PFSK-1 (cell line): ENCODE measurements around the gene PSMB7.

Source experiments
- FOXP2 ChIP-seq: optimal IDR thresholded peaks from 2 replicates; pipeline ENCODE3; 2011; ENCODE audit warnings: borderline replicate concordance, control low read depth, inconsistent platforms; ENCODE audit not compliant: insufficient read depth; ENCODE audit errors: extremely low read length, extremely low read depth
- POLR2AphosphoS5 ChIP-seq: IDR thresholded peaks from 2 replicates; pipeline ENCODE4 v1.6.1; 2012; ENCODE audit warnings: low read depth, mild to moderate bottlenecking, control low read depth, low read length, moderate library complexity
- SIN3A ChIP-seq: IDR thresholded peaks from 2 replicates; pipeline ENCODE4 v1.6.1; 2012; ENCODE audit warnings: mild to moderate bottlenecking, low read length, moderate library complexity, borderline replicate concordance; ENCODE audit not compliant: insufficient read depth
- TAF1 ChIP-seq: IDR thresholded peaks from 2 replicates; pipeline ENCODE4 v1.6.1; 2012; ENCODE audit warnings: low read length, control low read depth, borderline replicate concordance; ENCODE audit not compliant: insufficient read depth
- TF ChIP-seq, protein P1 (sequence below), 2 experiments: IDR thresholded peaks; 2 replicates each; pipeline versions ENCODE4 v1.6.1 to v1.8.0; 2011 to 2012; ENCODE audit warnings: low read depth in 2 of 2, low read length in 2 of 2, control low read depth in 1 of 2, inconsistent platforms in 1 of 2, mild to moderate bottlenecking in 1 of 2, moderate library complexity in 1 of 2; ENCODE audit not compliant: insufficient read depth in 1 of 2

Gene PSMB7

DNA sequence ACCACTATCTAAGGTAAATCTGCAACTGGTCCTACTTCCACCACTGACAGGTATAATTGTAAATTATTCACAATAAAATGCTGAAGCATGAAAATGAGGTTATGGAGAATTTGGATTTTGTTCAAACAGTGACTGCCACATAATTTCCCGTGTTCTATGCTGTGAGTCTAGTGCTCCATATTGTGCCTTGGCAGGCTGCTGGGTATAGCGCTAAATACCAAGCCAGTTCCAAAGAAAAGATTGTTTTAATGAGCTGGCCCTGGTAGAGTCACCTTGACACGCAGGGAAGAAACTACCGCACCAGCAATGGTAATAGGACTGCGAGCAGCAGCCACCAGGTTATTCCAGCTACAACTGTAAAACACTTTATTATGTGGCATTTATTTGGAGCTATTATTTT is 30.4 kb downstream of the PSMB7 start:
- TF ChIP-seq, protein P1, sequence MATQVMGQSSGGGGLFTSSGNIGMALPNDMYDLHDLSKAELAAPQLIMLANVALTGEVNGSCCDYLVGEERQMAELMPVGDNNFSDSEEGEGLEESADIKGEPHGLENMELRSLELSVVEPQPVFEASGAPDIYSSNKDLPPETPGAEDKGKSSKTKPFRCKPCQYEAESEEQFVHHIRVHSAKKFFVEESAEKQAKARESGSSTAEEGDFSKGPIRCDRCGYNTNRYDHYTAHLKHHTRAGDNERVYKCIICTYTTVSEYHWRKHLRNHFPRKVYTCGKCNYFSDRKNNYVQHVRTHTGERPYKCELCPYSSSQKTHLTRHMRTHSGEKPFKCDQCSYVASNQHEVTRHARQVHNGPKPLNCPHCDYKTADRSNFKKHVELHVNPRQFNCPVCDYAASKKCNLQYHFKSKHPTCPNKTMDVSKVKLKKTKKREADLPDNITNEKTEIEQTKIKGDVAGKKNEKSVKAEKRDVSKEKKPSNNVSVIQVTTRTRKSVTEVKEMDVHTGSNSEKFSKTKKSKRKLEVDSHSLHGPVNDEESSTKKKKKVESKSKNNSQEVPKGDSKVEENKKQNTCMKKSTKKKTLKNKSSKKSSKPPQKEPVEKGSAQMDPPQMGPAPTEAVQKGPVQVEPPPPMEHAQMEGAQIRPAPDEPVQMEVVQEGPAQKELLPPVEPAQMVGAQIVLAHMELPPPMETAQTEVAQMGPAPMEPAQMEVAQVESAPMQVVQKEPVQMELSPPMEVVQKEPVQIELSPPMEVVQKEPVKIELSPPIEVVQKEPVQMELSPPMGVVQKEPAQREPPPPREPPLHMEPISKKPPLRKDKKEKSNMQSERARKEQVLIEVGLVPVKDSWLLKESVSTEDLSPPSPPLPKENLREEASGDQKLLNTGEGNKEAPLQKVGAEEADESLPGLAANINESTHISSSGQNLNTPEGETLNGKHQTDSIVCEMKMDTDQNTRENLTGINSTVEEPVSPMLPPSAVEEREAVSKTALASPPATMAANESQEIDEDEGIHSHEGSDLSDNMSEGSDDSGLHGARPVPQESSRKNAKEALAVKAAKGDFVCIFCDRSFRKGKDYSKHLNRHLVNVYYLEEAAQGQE (IDR thresholded peaks at IDR 0.05; ENCODE audit: insufficient read depth in 1 of 2, low read depth in 2 of 2, low read length in 2 of 2) = no peak
- TF ChIP-seq POLR2AphosphoS5 (no peak), SIN3A (no peak), FOXP2 (no peak), TAF1 (no peak)

DNA sequence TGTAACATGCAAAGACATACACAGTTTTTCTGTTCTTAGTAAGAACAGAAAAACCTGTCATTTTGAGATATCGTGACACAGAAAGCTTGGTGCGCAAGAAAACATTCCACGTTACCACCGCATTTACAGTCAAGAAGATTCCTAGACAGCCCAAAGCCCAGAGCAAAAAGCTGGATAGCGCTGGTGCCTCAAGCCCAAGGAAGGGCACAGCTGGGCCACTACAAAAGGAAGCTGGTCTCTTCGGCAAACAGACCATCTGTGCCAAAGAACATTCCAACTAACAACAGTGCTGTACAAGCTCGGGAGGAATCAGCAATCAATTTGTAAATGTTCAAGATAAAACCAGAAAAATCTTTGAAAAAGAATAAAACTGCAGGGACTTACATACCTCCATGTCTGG is 31.0 kb downstream of the PSMB7 start:
- no peak for TF ChIP-seq POLR2AphosphoS5
- TF ChIP-seq FOXP2 = no peak
- TF ChIP-seq, protein P1 (IDR thresholded peaks at IDR 0.05; ENCODE audit: insufficient read depth in 1 of 2, low read depth in 2 of 2, low read length in 2 of 2) = no peak
- TF ChIP-seq TAF1 = no peak
- TF ChIP-seq SIN3A = no peak

GRCh38 chr9:124381170-124381945 is 33.9 kb downstream of the PSMB7 start:
- TF ChIP-seq FOXP2 = no peak
- TF ChIP-seq SIN3A = no peak
- no peak for TF ChIP-seq POLR2AphosphoS5
- TF ChIP-seq TAF1 = no peak
- TF ChIP-seq, protein P1 (IDR thresholded peaks at IDR 0.05; ENCODE audit: insufficient read depth in 1 of 2, low read depth in 2 of 2, low read length in 2 of 2) = no peak

- TF ChIP-seq POLR2AphosphoS5 (no peak), SIN3A (no peak), FOXP2 (no peak), TAF1 (no peak)
- TF ChIP-seq, protein P1 (IDR thresholded peaks at IDR 0.05; ENCODE audit: insufficient read depth in 1 of 2, low read depth in 2 of 2, low read length in 2 of 2) = no peak
Observed at GRCh38 chr9:124377551-124378406, 37.5 kb downstream of the PSMB7 start.
